AG04450 (cell line): ENCODE data around the gene TRAF2. TPM values are rescaled to one million over a fixed set of nuclear protein-coding genes. Genes with fewer than 3 reads are reported as not detected.
"Not testable (repeated sequence)": the region's sequence is repeated elsewhere in the genome, so short reads cannot be mapped to it uniquely, and the experiment has no call there.

Experiments
- CTCF ChIA-PET: fragments of 300-600, 350-600 bp; formaldehyde crosslinking; extraction: SDS; loops from one replicate; lab custom pipeline; 2022; ENCODE audit warnings: antibody characterized with exemption, inconsistent platforms; lab: Charles Lee
- POLR2A ChIA-PET: fragments of 350-600 bp; formaldehyde crosslinking; extraction: SDS; loops from one replicate; lab custom pipeline; 2021; ENCODE audit warnings: antibody characterized with exemption, inconsistent platforms; lab: Yijun Ruan, JAX
- DNase-seq: peaks from one replicate; pipeline ENCODE4 v3.0.0-alpha.2; 2011; ENCODE audit warnings: low read depth, low spot score
- H3K27ac ChIP-seq: one replicate; pipeline ENCODE4 v1.5.1; 2012; ENCODE audit warnings: low read depth, low read length, control low read depth
- H3K27me3 ChIP-seq: one replicate; pipeline ENCODE4 v1.6.0; 2012; ENCODE audit warnings: low read length; ENCODE audit not compliant: control insufficient read depth, insufficient read depth
- H3K4me3 ChIP-seq: 2 replicates; pipeline ENCODE4 v1.5.1; 2011; ENCODE audit warnings: mild to moderate bottlenecking, low read depth, low read length, control low read depth
- H3K9me3 ChIP-seq: 2 replicates; pipeline ENCODE4 v1.5.1; 2012; ENCODE audit warnings: low read length; ENCODE audit not compliant: control insufficient read depth, insufficient read depth
- polyA plus RNA-seq: library from polyadenylated mRNA; depleted of rRNA; stranded (reverse); fragments of >200 nt; gene quantifications from 2 replicates; pipeline ENCODE4 v1.2.3, GENCODE V29; 2011
- TF ChIP-seq, protein P1 (sequence below): IDR thresholded peaks from 2 replicates; pipeline ENCODE4 v1.5.1; 2011; ENCODE audit warnings: low read depth, low read length, control low read depth, inconsistent platforms

Gene TRAF2
- polyA plus RNA-seq, 1 experiment = 6.1 TPM

DNA sequence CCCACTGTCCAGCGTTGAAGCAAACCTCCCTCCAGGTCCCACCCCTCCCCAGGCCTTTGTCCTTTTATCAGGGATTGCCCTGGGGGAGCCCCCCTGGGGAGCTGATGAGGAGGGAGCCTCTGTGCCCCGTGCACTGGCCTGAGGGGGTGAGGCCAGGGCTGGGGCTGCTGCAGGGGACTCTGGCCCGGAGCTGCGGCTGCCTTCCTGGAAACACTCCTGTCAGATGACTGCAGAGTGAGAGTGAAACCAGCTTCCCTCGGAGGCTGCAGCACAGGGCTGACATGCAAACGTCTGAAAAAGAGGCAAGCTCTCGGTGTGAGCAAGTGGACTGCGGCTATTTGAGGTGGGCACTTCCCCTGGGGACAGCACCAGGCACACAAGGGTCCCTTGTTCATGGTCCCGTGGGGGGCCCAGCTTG is 4.6 kb upstream of the TRAF2 start:
- Histone ChIP-seq H3K27me3 (peaks cover 3% of the 10 kb centered on the region), H3K9me3 (no peaks in the 10 kb centered on the region; the same call in 1 of the 2 replicates), H3K27ac (peak overlapping the region; percentile 31), H3K4me3 (no peak overlapping the region)
- CTCF ChIA-PET = interaction anchor here (0.5 to 0.9 kb wide), 2 partner anchors 9 to 66 kb away, joined by 3 to 4 read pairs; no protein-coding TSS in a partner anchor
- TF ChIP-seq, protein P1, sequence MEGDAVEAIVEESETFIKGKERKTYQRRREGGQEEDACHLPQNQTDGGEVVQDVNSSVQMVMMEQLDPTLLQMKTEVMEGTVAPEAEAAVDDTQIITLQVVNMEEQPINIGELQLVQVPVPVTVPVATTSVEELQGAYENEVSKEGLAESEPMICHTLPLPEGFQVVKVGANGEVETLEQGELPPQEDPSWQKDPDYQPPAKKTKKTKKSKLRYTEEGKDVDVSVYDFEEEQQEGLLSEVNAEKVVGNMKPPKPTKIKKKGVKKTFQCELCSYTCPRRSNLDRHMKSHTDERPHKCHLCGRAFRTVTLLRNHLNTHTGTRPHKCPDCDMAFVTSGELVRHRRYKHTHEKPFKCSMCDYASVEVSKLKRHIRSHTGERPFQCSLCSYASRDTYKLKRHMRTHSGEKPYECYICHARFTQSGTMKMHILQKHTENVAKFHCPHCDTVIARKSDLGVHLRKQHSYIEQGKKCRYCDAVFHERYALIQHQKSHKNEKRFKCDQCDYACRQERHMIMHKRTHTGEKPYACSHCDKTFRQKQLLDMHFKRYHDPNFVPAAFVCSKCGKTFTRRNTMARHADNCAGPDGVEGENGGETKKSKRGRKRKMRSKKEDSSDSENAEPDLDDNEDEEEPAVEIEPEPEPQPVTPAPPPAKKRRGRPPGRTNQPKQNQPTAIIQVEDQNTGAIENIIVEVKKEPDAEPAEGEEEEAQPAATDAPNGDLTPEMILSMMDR = no peak
- no peak for DNase-seq
- POLR2A ChIA-PET = interaction anchor here (0.8 to 0.9 kb wide), 3 partner anchors 16 to 205 kb away, joined by 3 to 4 read pairs (median 3); partner anchors contain the start of genes EDF1, FBXW5 and MAN1B1

DNA sequence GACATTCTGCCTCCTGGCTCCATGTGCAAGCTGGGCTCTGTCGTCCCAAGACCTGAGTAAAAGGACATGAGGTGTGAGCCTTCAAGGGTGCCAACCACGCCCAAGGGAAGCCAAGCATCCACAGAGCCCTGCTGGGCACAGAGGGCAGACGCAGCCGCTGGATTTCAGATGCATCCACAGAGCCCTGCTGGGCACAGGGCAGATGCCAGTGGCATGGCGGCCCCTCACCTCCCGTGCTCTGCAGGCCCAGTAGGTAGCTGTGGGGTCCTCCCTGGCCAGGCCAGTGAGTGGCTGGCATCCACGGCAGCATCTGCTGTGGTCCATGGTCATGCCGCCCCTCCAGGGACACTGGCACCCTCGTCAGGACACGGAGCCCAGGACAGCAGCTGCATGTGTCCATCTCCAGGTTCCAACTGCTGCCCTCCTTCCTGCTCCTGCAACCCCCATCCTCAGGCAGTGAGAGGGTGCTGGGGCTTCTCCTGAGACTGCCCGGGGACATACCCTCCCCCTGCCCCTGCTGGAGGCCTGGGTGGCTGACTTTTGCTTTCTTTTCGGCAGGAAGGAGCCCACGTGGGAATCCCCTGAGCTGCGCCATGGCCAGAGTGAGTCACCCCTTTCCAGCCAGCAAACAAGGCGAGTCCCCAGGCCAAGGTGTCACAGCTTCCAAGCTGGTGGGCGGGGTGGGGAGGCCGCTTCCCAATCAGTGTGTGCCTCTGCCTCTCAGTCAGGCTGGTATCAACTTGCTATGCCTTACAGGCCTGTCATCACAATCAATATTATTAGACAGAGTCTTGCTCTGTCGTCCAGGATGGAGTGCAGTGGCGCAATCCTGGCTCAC is 4.0 kb upstream of the TRAF2 start:
- peak overlapping the region; percentile 38 for H3K4me3 ChIP-seq
- ChIA-PET POLR2A (interaction anchor here (0.8 to 0.9 kb wide), 3 partner anchors 16 to 204 kb away, joined by 3 to 4 read pairs (median 3); partner anchors contain the start of genes EDF1, FBXW5 and MAN1B1), CTCF (interaction anchor here (0.9 kb wide), 1 partner anchor 66 kb away, joined by 3 read pairs; no protein-coding TSS in a partner anchor)
- H3K27me3 ChIP-seq = no peaks in the 10 kb centered on the region
- peak overlapping the region; percentile 31 for H3K27ac ChIP-seq
- peak; percentile 37 for DNase-seq
- no peaks in the 10 kb centered on the region; the same call in 1 of the 2 replicates for H3K9me3 ChIP-seq
- TF ChIP-seq, protein P1 = no peak

DNA sequence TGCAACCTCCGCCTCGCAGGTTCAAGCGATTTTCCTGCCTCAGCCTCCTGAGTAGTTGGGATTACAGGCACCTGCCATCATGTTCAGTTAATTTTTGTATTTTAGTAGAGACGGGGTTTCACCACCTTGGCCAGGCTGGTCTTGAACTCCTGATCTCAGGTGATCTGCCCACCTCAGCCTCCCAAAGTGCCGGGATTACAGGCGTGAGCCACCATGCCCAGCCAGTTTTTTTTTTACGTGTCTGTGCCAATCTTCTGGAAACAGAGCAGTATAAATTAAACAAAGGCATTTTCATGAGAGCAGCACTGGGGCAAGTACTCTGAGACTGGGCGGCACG is 3.4 kb upstream of the TRAF2 start:
- H3K9me3 ChIP-seq, CTCF ChIA-PET, POLR2A ChIA-PET, H3K4me3 ChIP-seq, DNase-seq, H3K27me3 ChIP-seq: not testable (repeated sequence)
- H3K27ac ChIP-seq = peak overlapping the region; percentile 31

DNA sequence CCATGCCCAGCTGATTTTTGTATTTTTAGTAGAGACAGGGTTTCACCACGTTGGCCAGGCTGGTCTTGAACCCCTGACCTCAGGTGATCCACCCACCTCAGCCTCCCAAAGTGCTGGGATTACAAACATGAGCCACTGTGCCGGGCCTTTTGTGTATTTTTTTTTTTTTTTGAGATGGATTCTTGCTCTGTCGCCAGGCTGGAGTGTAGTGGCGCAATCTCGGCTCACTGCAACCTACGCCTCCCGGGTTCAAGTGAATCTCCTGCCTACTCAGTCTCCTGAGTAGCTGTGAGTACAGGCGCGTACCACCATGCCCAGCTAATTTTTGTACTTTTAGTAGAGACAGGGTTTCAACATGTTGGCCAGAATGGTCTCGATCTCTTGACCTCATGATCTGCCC is 2.6 kb upstream of the TRAF2 start:
- CTCF ChIA-PET = interaction anchor here (0.7 kb wide), 1 partner anchor 101 kb away, joined by 3 read pairs; no protein-coding TSS in a partner anchor
- not testable (repeated sequence) for H3K4me3 ChIP-seq, DNase-seq, H3K9me3 ChIP-seq, H3K27ac ChIP-seq, H3K27me3 ChIP-seq
- POLR2A ChIA-PET = interaction anchor here (0.7 kb wide), 1 partner anchor 305 kb away, joined by 4 read pairs; no protein-coding TSS in a partner anchor

DNA sequence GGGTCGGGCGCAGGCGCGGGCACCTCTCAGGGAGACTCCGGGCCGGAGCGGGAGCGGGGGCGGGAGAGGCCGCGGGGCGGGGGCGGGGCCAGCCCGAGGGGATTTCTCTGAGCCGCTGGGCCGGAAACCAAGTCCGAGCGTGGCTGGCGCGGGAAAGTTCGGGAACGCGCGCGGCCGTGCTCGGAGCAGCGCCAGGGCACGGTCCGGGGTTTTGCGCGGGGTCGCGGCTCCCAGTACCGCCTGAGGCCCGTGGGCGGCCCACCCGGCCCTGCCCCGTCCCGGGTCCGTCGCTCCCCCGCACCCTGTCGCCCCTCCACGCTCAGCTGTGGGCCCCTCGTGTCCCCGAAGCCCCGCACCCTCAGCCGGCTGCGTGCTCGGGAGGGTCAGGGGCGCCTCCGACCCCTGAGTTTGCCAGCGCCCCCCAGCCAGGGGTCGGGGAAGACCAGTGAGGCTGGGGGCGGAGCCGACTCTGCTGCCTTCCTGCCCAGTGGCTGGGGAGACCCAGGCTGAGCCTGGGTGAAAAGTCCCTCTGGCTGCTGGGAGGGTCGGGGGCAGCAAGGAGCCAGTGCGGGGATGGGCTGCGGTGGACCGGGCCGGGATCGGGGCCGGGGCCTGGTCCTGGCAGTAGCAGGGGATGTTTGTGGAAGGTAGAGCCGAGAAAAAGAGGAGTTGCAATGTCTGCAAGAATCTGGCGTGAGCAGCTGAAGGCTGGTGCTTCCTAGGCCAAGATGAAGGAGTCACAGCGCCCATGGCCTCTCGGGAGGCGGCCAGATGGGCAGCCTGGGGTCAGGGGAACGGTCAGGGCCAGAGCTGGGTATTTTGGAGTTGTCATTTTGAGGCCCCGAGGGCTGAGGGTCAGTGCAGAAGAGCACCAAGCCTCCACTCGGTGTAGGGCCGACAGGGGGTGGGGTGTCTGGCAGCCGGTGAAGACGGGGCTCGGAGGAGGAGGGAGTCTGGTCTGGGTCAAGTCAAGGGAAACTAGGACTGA is 588 bp downstream of the TRAF2 start:
- TF ChIP-seq, protein P1 = no peak
- H3K27ac ChIP-seq = no peak overlapping the region
- ChIA-PET CTCF (interaction anchor here (0.7 kb wide), 1 partner anchor 58 kb away, joined by 3 read pairs; the partner anchor contains the start of gene FBXW5), POLR2A (interaction anchor here (0.6 to 0.9 kb wide), 2 partner anchors 21 to 160 kb away, joined by 3 to 5 read pairs; partner anchors contain the start of gene EDF1)
- H3K9me3 ChIP-seq = no peaks in the 10 kb centered on the region; the same call in 1 of the 2 replicates
- no peak for DNase-seq
- H3K27me3 ChIP-seq = no peaks in the 10 kb centered on the region
- peak overlapping the region; percentile 70 for H3K4me3 ChIP-seq
